OCI-LY7 (cell line): ENCODE measurements around the gene CLK2. TPM values are rescaled to one million over a fixed set of nuclear protein-coding genes. Genes with fewer than 3 reads are reported as not detected.

Source experiments
- BruUV-seq: library from RNA; stranded (reverse); fragments of 400-500 nt; replicated peaks from 2 replicates; lab custom pipeline; 2021; lab: Mats Ljungman, UMichigan
- CTCF ChIA-PET: fragments of 300-600 bp; sonication (Branson Sonifier 250); formaldehyde crosslinking; loops from one replicate; lab custom pipeline; 2022; ENCODE audit warnings: antibody characterized with exemption; ENCODE audit not compliant: unreplicated experiment; lab: Charles Lee
- POLR2A ChIA-PET: fragments of 300-600 bp; sonication (Branson Sonifier 250); formaldehyde crosslinking; loops from one replicate; lab custom pipeline; 2022; ENCODE audit warnings: antibody characterized with exemption; lab: Charles Lee
- DNase-seq: peaks from one replicate; pipeline ENCODE4 v3.0.0-alpha.2; 2015; ENCODE audit warnings: low spot score
- H2AFZ ChIP-seq: fragments of 200-600 bp; sonication (generic), shearing (Covaris generic); 2 replicates; pipeline ENCODE4 v1.6.1; 2014; ENCODE audit warnings: mild to moderate bottlenecking, antibody characterized with exemption, low read length, moderate library complexity
- H3K27ac ChIP-seq: fragments of 200-600 bp; sonication (generic); 2 replicates; pipeline ENCODE4 v1.5.1; 2014; ENCODE audit warnings: mixed run types, low read depth, mild to moderate bottlenecking, moderate library complexity, low read length, inconsistent platforms; ENCODE audit not compliant: poor library complexity, severe bottlenecking
- H3K36me3 ChIP-seq: fragments of 200-600 bp; sonication (generic); 2 replicates; pipeline ENCODE4 v1.6.1; 2014; ENCODE audit warnings: mild to moderate bottlenecking, antibody characterized with exemption, low read length, moderate library complexity, mixed read lengths; ENCODE audit not compliant: insufficient read depth
- H3K4me1 ChIP-seq: fragments of 200-600 bp; sonication (generic); 2 replicates; pipeline ENCODE4 v1.5.1; 2014; ENCODE audit warnings: mild to moderate bottlenecking, low read length; ENCODE audit not compliant: insufficient read depth, poor library complexity, severe bottlenecking
- H3K4me2 ChIP-seq: fragments of 200-600 bp; sonication (generic); 2 replicates; pipeline ENCODE4 v1.6.1; 2014; ENCODE audit warnings: mild to moderate bottlenecking, low read length
- H3K4me3 ChIP-seq: fragments of 200-600 bp; sonication (generic); 2 replicates; pipeline ENCODE4 v1.5.1; 2014; ENCODE audit warnings: mild to moderate bottlenecking, low read depth, low read length; ENCODE audit not compliant: poor library complexity, severe bottlenecking
- H3K79me2 ChIP-seq: fragments of 200-600 bp; sonication (generic); 2 replicates; pipeline ENCODE4 v1.6.1; 2016; ENCODE audit warnings: low read depth, mild to moderate bottlenecking, low read length, moderate library complexity, mixed read lengths; ENCODE audit not compliant: insufficient read depth
- H3K9me2 ChIP-seq: fragments of 200-600 bp; sonication (generic); 2 replicates; pipeline ENCODE4 v1.6.1; 2016; ENCODE audit warnings: mild to moderate bottlenecking, low read length, mixed read lengths; ENCODE audit not compliant: insufficient read depth
- H3K9me3 ChIP-seq: fragments of 200-600 bp; sonication (generic); 2 replicates; pipeline ENCODE4 v1.6.1; 2014; ENCODE audit warnings: mild to moderate bottlenecking, mixed run types, low read length, mixed read lengths
- H4K20me1 ChIP-seq: fragments of 200-600 bp; sonication (generic); 2 replicates; pipeline ENCODE4 v1.6.1; 2014; ENCODE audit warnings: mild to moderate bottlenecking, antibody characterized with exemption, low read length, moderate library complexity, mixed read lengths; ENCODE audit not compliant: insufficient read depth
- EZH2phosphoT487 ChIP-seq: fragments of 200-600 bp; sonication (generic); IDR thresholded peaks from 2 replicates; pipeline ENCODE4 v1.6.1; 2018; ENCODE audit warnings: low read depth, borderline replicate concordance, mild to moderate bottlenecking, mixed run types, antibody characterized with exemption, low read length, moderate library complexity, mixed read lengths
- intact Hi-C: fragments of 100-400 bp; cut with micrococcal nuclease; formaldehyde crosslinking; loops from one replicate; pipeline ENCODE4 v1.10.0; 2022; ENCODE audit not compliant: unreplicated experiment
- total RNA-seq, 2 experiments: library from RNA; depleted of rRNA in 1 of 2; stranded (reverse); fragments of >200 nt in 1 of 2; shearing (Covaris generic) in 1 of 2; gene quantifications; 2 replicates each; pipeline ENCODE4 v1.2.3, GENCODE V29; 2014 to 2022
- TF ChIP-seq, protein P1 (sequence below): fragments of 200-600 bp; sonication (generic); conservative IDR thresholded peaks from 2 replicates; pipeline ENCODE4 v1.5.1; 2014; ENCODE audit warnings: mild to moderate bottlenecking, antibody characterized with exemption, low read length, moderate library complexity, mixed read lengths

Gene CLK2
- total RNA-seq, 2 experiments from 2014 or later: 96.7 to 121 TPM

- Histone ChIP-seq H3K9me2 (no peaks in the 10 kb centered on the region), H3K36me3 (peaks cover 54% of the 10 kb centered on the region), H3K79me2 (no peaks in the 10 kb centered on the region), H2AFZ (no peak overlapping the region), H3K27ac (no peak overlapping the region), H3K4me2 (no peak overlapping the region; the same call in 1 of the 2 replicates), H3K4me3 (no peak overlapping the region), H3K4me1 (peaks cover 27% of the 10 kb centered on the region), H3K9me3 (no peaks in the 10 kb centered on the region), H4K20me1 (no peaks in the 10 kb centered on the region; the same call in 1 of the 2 replicates)
- BruUV-seq: no TSS peak
- CTCF ChIA-PET: no interaction called here
- intact Hi-C loops: loop anchor here (5.0 kb wide), 1 partner anchor 143 kb away; no protein-coding TSS in a partner anchor
- TF ChIP-seq, protein P1, sequence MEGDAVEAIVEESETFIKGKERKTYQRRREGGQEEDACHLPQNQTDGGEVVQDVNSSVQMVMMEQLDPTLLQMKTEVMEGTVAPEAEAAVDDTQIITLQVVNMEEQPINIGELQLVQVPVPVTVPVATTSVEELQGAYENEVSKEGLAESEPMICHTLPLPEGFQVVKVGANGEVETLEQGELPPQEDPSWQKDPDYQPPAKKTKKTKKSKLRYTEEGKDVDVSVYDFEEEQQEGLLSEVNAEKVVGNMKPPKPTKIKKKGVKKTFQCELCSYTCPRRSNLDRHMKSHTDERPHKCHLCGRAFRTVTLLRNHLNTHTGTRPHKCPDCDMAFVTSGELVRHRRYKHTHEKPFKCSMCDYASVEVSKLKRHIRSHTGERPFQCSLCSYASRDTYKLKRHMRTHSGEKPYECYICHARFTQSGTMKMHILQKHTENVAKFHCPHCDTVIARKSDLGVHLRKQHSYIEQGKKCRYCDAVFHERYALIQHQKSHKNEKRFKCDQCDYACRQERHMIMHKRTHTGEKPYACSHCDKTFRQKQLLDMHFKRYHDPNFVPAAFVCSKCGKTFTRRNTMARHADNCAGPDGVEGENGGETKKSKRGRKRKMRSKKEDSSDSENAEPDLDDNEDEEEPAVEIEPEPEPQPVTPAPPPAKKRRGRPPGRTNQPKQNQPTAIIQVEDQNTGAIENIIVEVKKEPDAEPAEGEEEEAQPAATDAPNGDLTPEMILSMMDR: no peak
- no peak for TF ChIP-seq EZH2phosphoT487
- no peak for DNase-seq
- POLR2A ChIA-PET: no interaction called here
Observed at GRCh38 chr1:155320252-155320651, 46.9 kb upstream of the CLK2 start.

DNA sequence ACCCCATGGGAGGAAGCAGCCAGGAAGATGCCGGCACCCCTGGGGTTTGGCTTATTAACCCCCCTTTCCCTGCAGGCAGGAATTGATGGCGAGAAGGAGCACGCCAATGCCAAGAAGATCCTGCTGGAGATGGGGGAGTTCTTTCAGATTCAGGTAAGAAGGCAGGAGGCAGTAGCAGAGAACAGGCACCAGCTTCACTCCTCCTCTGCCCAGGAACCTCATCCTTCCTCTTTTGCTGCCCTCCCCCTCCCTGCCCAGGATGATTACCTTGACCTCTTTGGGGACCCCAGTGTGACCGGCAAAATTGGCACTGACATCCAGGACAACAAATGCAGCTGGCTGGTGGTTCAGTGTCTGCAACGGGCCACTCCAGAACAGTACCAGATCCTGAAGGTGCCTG is 46.2 kb upstream of the CLK2 start:
- Histone ChIP-seq H3K4me3 (no peak overlapping the region), H2AFZ (no peak overlapping the region), H3K27ac (no peak overlapping the region), H3K4me2 (no peak overlapping the region), H3K4me1 (peaks cover 25% of the 10 kb centered on the region), H3K9me2 (no peaks in the 10 kb centered on the region), H3K79me2 (no peaks in the 10 kb centered on the region), H3K9me3 (no peaks in the 10 kb centered on the region), H4K20me1 (no peaks in the 10 kb centered on the region; the same call in 1 of the 2 replicates), H3K36me3 (peaks cover 61% of the 10 kb centered on the region)
- no TSS peak for BruUV-seq
- intact Hi-C loops: no loop called here
- POLR2A ChIA-PET: no interaction called here
- no peak for DNase-seq
- TF ChIP-seq, protein P1: no peak
- TF ChIP-seq EZH2phosphoT487: no peak
- CTCF ChIA-PET: no interaction called here

- POLR2A ChIA-PET: no interaction called here
- Histone ChIP-seq H3K27ac (no peak overlapping the region), H3K4me2 (no peak overlapping the region), H3K9me3 (no peaks in the 10 kb centered on the region), H4K20me1 (no peaks in the 10 kb centered on the region; the same call in 1 of the 2 replicates), H3K79me2 (no peaks in the 10 kb centered on the region), H3K36me3 (peaks cover 75% of the 10 kb centered on the region), H3K9me2 (no peaks in the 10 kb centered on the region), H3K4me1 (peaks cover 23% of the 10 kb centered on the region), H3K4me3 (no peak overlapping the region), H2AFZ (no peak overlapping the region)
- no peak for DNase-seq
- no TSS peak for BruUV-seq
- CTCF ChIA-PET: no interaction called here
- TF ChIP-seq EZH2phosphoT487: no peak
- TF ChIP-seq, protein P1: no peak
- intact Hi-C loops: no loop called here
Observed at GRCh38 chr1:155318082-155318481, 44.8 kb upstream of the CLK2 start.
